Measurements from ENCODE around the gene F8A1. TPM values are rescaled to one million over a fixed set of nuclear protein-coding genes. Genes with fewer than 3 reads are reported as not detected.
"Not testable (repeated sequence)": the region's sequence is repeated elsewhere in the genome, so short reads cannot be mapped to it uniquely, and the experiment has no call there.

Gene F8A1
- total RNA-seq, 1 donor from 2014 or later, result 16.0 TPM

GRCh38 chrX:154914052-154914451 is 27.9 kb downstream of the F8A1 start:
- Mint-ChIP-seq H3K27ac (no peak overlapping the region), H3K36me3 (no peaks in the 10 kb centered on the region), H3K4me3 (no peak overlapping the region), H3K27me3 (ENCODE audit: low read depth) (no peaks in the 10 kb centered on the region), H3K4me1 (no peaks in the 10 kb centered on the region), H3K9me3 (peaks cover 46% of the 10 kb centered on the region)
- TF ChIP-seq, protein P1, sequence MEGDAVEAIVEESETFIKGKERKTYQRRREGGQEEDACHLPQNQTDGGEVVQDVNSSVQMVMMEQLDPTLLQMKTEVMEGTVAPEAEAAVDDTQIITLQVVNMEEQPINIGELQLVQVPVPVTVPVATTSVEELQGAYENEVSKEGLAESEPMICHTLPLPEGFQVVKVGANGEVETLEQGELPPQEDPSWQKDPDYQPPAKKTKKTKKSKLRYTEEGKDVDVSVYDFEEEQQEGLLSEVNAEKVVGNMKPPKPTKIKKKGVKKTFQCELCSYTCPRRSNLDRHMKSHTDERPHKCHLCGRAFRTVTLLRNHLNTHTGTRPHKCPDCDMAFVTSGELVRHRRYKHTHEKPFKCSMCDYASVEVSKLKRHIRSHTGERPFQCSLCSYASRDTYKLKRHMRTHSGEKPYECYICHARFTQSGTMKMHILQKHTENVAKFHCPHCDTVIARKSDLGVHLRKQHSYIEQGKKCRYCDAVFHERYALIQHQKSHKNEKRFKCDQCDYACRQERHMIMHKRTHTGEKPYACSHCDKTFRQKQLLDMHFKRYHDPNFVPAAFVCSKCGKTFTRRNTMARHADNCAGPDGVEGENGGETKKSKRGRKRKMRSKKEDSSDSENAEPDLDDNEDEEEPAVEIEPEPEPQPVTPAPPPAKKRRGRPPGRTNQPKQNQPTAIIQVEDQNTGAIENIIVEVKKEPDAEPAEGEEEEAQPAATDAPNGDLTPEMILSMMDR (IDR thresholded peaks at IDR 0.05; ENCODE audit: unreplicated experiment), result no peak
- no peak for DNase-seq (ENCODE audit: low spot score in 2 of 2, unreplicated experiment in 2 of 2)

GRCh38 chrX:154918060-154918483 is 31.9 kb downstream of the F8A1 start:
- peak overlapping the region; percentile 24 for H3K27ac Mint-ChIP-seq
- H3K27me3 Mint-ChIP-seq (ENCODE audit: low read depth), result no peaks in the 10 kb centered on the region

GRCh38 chrX:154924771-154925170 is 38.6 kb downstream of the F8A1 start:
- DNase-seq (ENCODE audit: low spot score in 2 of 2, unreplicated experiment in 2 of 2); H3K27ac Mint-ChIP-seq; H3K36me3 Mint-ChIP-seq; H3K4me1 Mint-ChIP-seq; H3K27me3 Mint-ChIP-seq (ENCODE audit: low read depth); H3K4me3 Mint-ChIP-seq: not testable (repeated sequence)
- peaks cover 44% of the 10 kb centered on the region for H3K9me3 Mint-ChIP-seq

More at GRCh38 chrX:154918060-154918483, 31.9 kb downstream of the F8A1 start:
- TF ChIP-seq, protein P1 (IDR thresholded peaks at IDR 0.05; ENCODE audit: unreplicated experiment), result peak; percentile 36
- H3K9me3 Mint-ChIP-seq, result peaks cover 28% of the 10 kb centered on the region
- no peaks in the 10 kb centered on the region for H3K36me3 Mint-ChIP-seq
- H3K4me1 Mint-ChIP-seq, result no peaks in the 10 kb centered on the region
- H3K4me3 Mint-ChIP-seq, result peak overlapping the region; percentile 50
- DNase-seq (ENCODE audit: low spot score in 2 of 2, unreplicated experiment in 2 of 2), result peak; percentile 19 to 51

Small RNA genes within 50 kb of the gene (microRNA-seq; reads per million reads assigned to microRNA genes)
- gene MIR1184-1, result not detected

Other genes with a start within 250 kb of the F8A1 start
- not detected in 3 replicates for gene CTAG2, start 232.8 kb upstream of the F8A1 start, total RNA-seq
- 0.29 to 0.67 TPM (median 0.38 TPM) in 3 replicates for gene GAB3, start 135.3 kb upstream of the F8A1 start, total RNA-seq
- 61.4 to 66.2 TPM (median 64.2 TPM) in 3 replicates for gene DKC1, start 123.5 kb upstream of the F8A1 start, total RNA-seq
- 9.2 to 10.4 TPM (median 10.4 TPM) in 3 replicates for gene MPP1, start 80.9 kb upstream of the F8A1 start, total RNA-seq
- gene SMIM9, start 51.7 kb upstream of the F8A1 start, total RNA-seq, result not detected in 3 replicates
- 2.2 to 3.9 TPM (median 2.8 TPM) in 3 replicates for gene F8, start 136.4 kb downstream of the F8A1 start, total RNA-seq
- gene FUNDC2, start 140.5 kb downstream of the F8A1 start, total RNA-seq, result 57.9 to 64.1 TPM (median 61.2 TPM) in 3 replicates
- gene CMC4, start 184.8 kb downstream of the F8A1 start, total RNA-seq, result 5.5 to 6.6 TPM (median 6.2 TPM) in 3 replicates
- gene MTCP1, start 184.8 kb downstream of the F8A1 start, total RNA-seq, result 10.4 to 13.0 TPM (median 13.0 TPM) in 3 replicates
- gene BRCC3, start 185.2 kb downstream of the F8A1 start, total RNA-seq, result 18.9 to 19.2 TPM (median 19.0 TPM) in 3 replicates